Right lobe of liver (tissue), 6 donors: ENCODE data around the gene NPLOC4. TPM values are rescaled to one million over a fixed set of nuclear protein-coding genes. Genes with fewer than 3 reads are reported as not detected.

ENCODE experiments used
- ATAC-seq, 4 donors: fragments of 200-7000 bp; cut with Tn5 transposase; one replicate each; pipeline ENCODE4 v1.9.1; 2020; ENCODE audit warnings: mild to moderate bottlenecking in 4 of 4, moderate library complexity in 4 of 4
- DNase-seq, 3 donors: peaks; one replicate each; pipeline ENCODE4 v3.0.0-alpha.2; 2020
- H3K27ac ChIP-seq, 3 donors: fragments of 200-600 bp; one replicate each; pipeline ENCODE4 v1.8.0; 2022
- H3K27me3 ChIP-seq, 2 donors: fragments of 200-600 bp; one replicate each; pipeline ENCODE4 v1.8.0; 2022
- H3K36me3 ChIP-seq, 4 donors: fragments of 200-600 bp; sonication (generic) in 1 of 4; one replicate each; pipeline versions ENCODE4 v1.5.1 to v1.8.0; 2017 to 2022; ENCODE audit warnings: control low read depth in 1 of 4
- H3K4me1 ChIP-seq, 4 donors: fragments of 200-600 bp; sonication (generic) in 1 of 4; one replicate each; pipeline versions ENCODE4 v1.5.1 to v1.8.0; 2017 to 2022; ENCODE audit warnings: control low read depth in 1 of 4
- H3K4me3 ChIP-seq, 3 donors: fragments of 200-600 bp; one replicate each; pipeline ENCODE4 v1.8.0; 2022
- H3K9me3 ChIP-seq, 4 donors: fragments of 200-600 bp; sonication (generic) in 1 of 4; one replicate each; pipeline versions ENCODE4 v1.5.1 to v1.8.0; 2017 to 2022; ENCODE audit warnings: control low read depth in 1 of 4
- POLR2A ChIP-seq: fragments of 450-650 bp; IDR thresholded peaks from one replicate; pipeline ENCODE4 v1.6.1; 2017; ENCODE audit warnings: antibody characterized with exemption, mild to moderate bottlenecking
- WGBS: methylation state at CpG from one replicate; pipeline ENCODE4 v1.1.6; 2018; ENCODE audit warnings: low coverage, low lambda C conversion rate; ENCODE audit not compliant: insufficient coverage; ENCODE audit errors: missing lambda C conversion rate; 5-methylcytosine and 5-hydroxymethylcytosine counted together
- intact Hi-C, 2 donors: fragments of 100-400 bp; cut with DNase I; formaldehyde crosslinking; loops; one replicate each; pipeline versions ENCODE4 v1.11.2 to v1.14.1; 2022
- total RNA-seq, 6 experiments: library from RNA; depleted of rRNA in 2 of 6; stranded (reverse); fragments of >200 nt in 2 of 6; fragmentation: NEBNext Ultra II Directional in 3 of 6; extraction: Animal tissue kit (Norgen Biotek cat#: 25700) in 3 of 6; gene quantifications; one replicate each; pipeline versions ENCODE4 v1.1.0 to v1.2.4, GENCODE V29; 2016 to 2023
- TF ChIP-seq, protein P1 (sequence below), 4 donors: fragments of 200-600 bp in 3 of 4; fragments of 450-650 bp in 1 of 4; IDR thresholded peaks; one replicate each; pipeline versions ENCODE4 v1.5.1 to v1.8.0; 2016 to 2022; ENCODE audit warnings: antibody characterized with exemption in 4 of 4, mild to moderate bottlenecking in 2 of 4
- donor health status: DM: no; HTN: yes; CAD: no.
- donor health status: DM: no; HTN: no; CAD: no.
- donor health status: DM: no; HTN: no; CAD: no.
- donor health status: DM: no; HTN: yes; CAD: no.
- donor health status: DM: no; HTN: yes; CAD: no.

Gene NPLOC4
- total RNA-seq, 6 experiments from 2014 or later = 46.5 to 63.2 (median 55.8) TPM

- Histone ChIP-seq H3K27me3 (no peaks in the 10 kb centered on the region), H3K4me1 (no peaks in the 10 kb centered on the region), H3K27ac (no peak overlapping the region), H3K36me3 (peaks cover 4 to 80% (median 44%) of the 10 kb centered on the region in 4 donors), H3K4me3 (no peak overlapping the region), H3K9me3 (no peaks in the 10 kb centered on the region)
- DNase-seq (no peak), ATAC-seq (no peak)
- WGBS = 75% methylated on average over 6 of the region's 6 CpGs
- TF ChIP-seq, protein P1, sequence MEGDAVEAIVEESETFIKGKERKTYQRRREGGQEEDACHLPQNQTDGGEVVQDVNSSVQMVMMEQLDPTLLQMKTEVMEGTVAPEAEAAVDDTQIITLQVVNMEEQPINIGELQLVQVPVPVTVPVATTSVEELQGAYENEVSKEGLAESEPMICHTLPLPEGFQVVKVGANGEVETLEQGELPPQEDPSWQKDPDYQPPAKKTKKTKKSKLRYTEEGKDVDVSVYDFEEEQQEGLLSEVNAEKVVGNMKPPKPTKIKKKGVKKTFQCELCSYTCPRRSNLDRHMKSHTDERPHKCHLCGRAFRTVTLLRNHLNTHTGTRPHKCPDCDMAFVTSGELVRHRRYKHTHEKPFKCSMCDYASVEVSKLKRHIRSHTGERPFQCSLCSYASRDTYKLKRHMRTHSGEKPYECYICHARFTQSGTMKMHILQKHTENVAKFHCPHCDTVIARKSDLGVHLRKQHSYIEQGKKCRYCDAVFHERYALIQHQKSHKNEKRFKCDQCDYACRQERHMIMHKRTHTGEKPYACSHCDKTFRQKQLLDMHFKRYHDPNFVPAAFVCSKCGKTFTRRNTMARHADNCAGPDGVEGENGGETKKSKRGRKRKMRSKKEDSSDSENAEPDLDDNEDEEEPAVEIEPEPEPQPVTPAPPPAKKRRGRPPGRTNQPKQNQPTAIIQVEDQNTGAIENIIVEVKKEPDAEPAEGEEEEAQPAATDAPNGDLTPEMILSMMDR (IDR thresholded peaks at IDR 0.05) = no peak
- TF ChIP-seq POLR2A = no peak
- intact Hi-C loops = no loop called here
These were observed 29.5 kb downstream of the NPLOC4 start for GRCh38 chr17:81607431-81607830.

DNA sequence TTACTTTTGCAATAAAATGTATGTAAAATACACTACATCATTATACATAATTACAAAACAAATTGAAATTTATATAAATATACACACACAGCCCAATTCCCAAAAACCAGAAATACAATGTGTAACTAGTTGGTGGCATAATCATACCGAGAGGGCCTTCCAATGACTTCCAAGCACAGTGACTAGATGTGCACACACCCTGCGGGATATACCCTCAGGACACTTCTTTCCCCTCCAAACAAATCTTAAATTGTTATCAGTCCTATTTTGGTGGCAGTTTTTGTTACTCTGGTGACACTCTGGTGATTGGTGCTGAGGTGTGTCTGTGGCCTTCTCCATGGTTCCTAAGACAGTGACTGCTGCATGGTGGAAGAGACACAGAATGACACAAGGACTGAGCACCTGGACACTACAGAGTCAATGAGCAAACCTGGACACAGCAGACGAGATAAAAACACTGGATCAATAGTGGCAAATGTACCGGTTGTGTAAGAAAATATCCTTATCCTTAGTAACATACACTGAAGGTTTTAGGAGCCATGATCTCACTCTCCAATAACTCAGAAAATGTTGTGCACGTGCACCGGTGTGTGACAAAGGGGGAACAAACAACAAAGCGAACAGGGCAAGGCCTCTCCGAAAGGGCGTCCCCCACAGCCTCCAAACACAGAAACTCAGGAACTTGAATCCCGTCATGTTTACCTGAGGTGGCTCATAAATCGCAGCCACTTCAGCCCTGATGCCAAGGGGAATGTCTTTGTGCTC is 32.9 kb downstream of the NPLOC4 start:
- peaks cover 0 to 79% (median 46%) of the 10 kb centered on the region in 4 donors for H3K36me3 ChIP-seq

GRCh38 chr17:81601525-81602120 is 35.3 kb downstream of the NPLOC4 start:
- no peak overlapping the region for H3K4me3 ChIP-seq
- no peak for TF ChIP-seq POLR2A
- TF ChIP-seq, protein P1 (IDR thresholded peaks at IDR 0.05) = peak; percentile 60 to 92 (median 87)
- H3K36me3 ChIP-seq = peaks cover 0 to 72% (median 39%) of the 10 kb centered on the region in 4 donors
- no peaks in the 10 kb centered on the region for H3K9me3 ChIP-seq
- intact Hi-C loops = loop anchor here in 1 of 2 donors (5.0 kb wide), 1 partner anchor 49 kb away; the partner anchor contains the start of gene FAAP100
- H3K27ac ChIP-seq = no peak overlapping the region
- H3K27me3 ChIP-seq = no peaks in the 10 kb centered on the region
- no peaks in the 10 kb centered on the region for H3K4me1 ChIP-seq
- WGBS = 22% methylated on average over 8 of the region's 9 CpGs
- DNase-seq (no peak), ATAC-seq (peak; percentile 87 to 94 (median 91))

More for the DNA sequence above, 32.9 kb downstream of the NPLOC4 start:
- Histone ChIP-seq H3K27ac (no peak overlapping the region), H3K9me3 (no peaks in the 10 kb centered on the region), H3K27me3 (no peaks in the 10 kb centered on the region), H3K4me1 (no peaks in the 10 kb centered on the region), H3K4me3 (no peak overlapping the region)
- 53% methylated on average over 6 of the region's 11 CpGs for whole genome bisulfite sequencing
- intact Hi-C loops = loop anchor here in 1 of 2 donors (5.0 kb wide), 1 partner anchor 52 kb away; the partner anchor contains the start of gene FAAP100
- no peak for TF ChIP-seq POLR2A
- TF ChIP-seq, protein P1 (IDR thresholded peaks at IDR 0.05) = no peak
- ATAC-seq = no peak
- no peak for DNase-seq

- intact Hi-C loops = loop anchor here in 1 of 2 donors (5.0 to 10.0 kb wide), 2 partner anchors 48 to 65 kb away; partner anchors contain the start of gene FAAP100
- DNase-seq (no peak), ATAC-seq (peak in 1 of 4 donors; percentile 39)
- no peak overlapping the region for H3K4me3 ChIP-seq
- H3K27ac ChIP-seq = no peak overlapping the region
- no peaks in the 10 kb centered on the region for H3K9me3 ChIP-seq
- no peak for TF ChIP-seq POLR2A
- TF ChIP-seq, protein P1 (IDR thresholded peaks at IDR 0.05) = no peak
- H3K27me3 ChIP-seq = no peaks in the 10 kb centered on the region
- H3K36me3 ChIP-seq = peaks cover 6 to 73% (median 36%) of the 10 kb centered on the region in 4 donors
- no peaks in the 10 kb centered on the region for H3K4me1 ChIP-seq
- 57% methylated on average over 3 of the region's 10 CpGs for WGBS
These were observed 37.0 kb downstream of the NPLOC4 start for GRCh38 chr17:81599719-81600486.
